T-helper 2 cell treated with Interferon-gamma antibody and Interleukin-4, amounts not matched to agents 5 μg/mL and 100 μg/mL, for 36 hours (primary cell): ENCODE data around the gene INS.

Experiments
- DNase-seq: peaks from one replicate; pipeline ENCODE4 v3.0.0; 2021; ENCODE audit warnings: low spot score
- H3K27ac Mint-ChIP-seq: one replicate; pipeline ENCODE4 v1.8.0; 2021; ENCODE audit warnings: mild to moderate bottlenecking, mixed read lengths
- H3K27me3 Mint-ChIP-seq: one replicate; pipeline ENCODE4 v1.8.0; 2021; ENCODE audit warnings: low read depth, mixed read lengths
- H3K36me3 Mint-ChIP-seq: one replicate; pipeline ENCODE4 v1.8.0; 2021; ENCODE audit warnings: low read depth, mixed read lengths
- H3K4me1 Mint-ChIP-seq: one replicate; pipeline ENCODE4 v1.8.0; 2021; ENCODE audit warnings: low read depth, mixed read lengths
- H3K4me3 Mint-ChIP-seq: one replicate; pipeline ENCODE4 v1.8.0; 2022; ENCODE audit warnings: mild to moderate bottlenecking, moderate library complexity, mixed read lengths
- H3K9me3 Mint-ChIP-seq: one replicate; pipeline ENCODE4 v1.8.0; 2021; ENCODE audit warnings: mixed read lengths

The INS gene

DNA sequence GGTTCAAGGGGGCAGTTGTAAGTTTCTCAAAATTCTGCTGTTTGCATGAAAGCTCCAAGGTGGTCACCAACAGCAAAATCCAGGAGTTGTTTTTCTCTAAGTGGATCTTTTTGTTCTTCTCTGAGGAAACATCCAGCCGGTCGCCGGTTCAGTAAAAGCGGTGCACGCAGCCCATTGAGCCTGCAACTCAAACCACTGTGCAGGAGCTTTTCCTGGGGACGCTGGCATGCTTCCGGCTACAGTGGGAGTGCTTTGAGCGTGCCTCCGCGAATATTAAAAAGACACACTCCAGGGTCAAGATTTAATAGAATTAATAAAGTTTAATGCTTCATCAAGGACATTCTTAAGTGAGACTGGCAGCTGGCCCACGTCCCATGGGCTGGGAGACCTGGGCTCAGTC is 47.2 kb downstream of the INS start:
- no peaks in the 10 kb centered on the region for H3K36me3 Mint-ChIP-seq
- no peaks in the 10 kb centered on the region for H3K4me1 Mint-ChIP-seq
- no peak overlapping the region for H3K27ac Mint-ChIP-seq

GRCh38 chr11:2110521-2110920 is 50.5 kb downstream of the INS start:
- Mint-ChIP-seq H3K4me1 (no peaks in the 10 kb centered on the region), H3K9me3 (no peaks in the 10 kb centered on the region), H3K27ac (no peak overlapping the region), H3K4me3 (no peak overlapping the region), H3K27me3 (peaks cover 8% of the 10 kb centered on the region), H3K36me3 (no peaks in the 10 kb centered on the region)
- DNase-seq: no peak

More for the DNA sequence above, 47.2 kb downstream of the INS start:
- no peak for DNase-seq
- Mint-ChIP-seq H3K27me3 (peaks cover 20% of the 10 kb centered on the region), H3K4me3 (no peak overlapping the region), H3K9me3 (no peaks in the 10 kb centered on the region)
